ENCODE data around the gene MBD6.

Gene MBD6

DNA sequence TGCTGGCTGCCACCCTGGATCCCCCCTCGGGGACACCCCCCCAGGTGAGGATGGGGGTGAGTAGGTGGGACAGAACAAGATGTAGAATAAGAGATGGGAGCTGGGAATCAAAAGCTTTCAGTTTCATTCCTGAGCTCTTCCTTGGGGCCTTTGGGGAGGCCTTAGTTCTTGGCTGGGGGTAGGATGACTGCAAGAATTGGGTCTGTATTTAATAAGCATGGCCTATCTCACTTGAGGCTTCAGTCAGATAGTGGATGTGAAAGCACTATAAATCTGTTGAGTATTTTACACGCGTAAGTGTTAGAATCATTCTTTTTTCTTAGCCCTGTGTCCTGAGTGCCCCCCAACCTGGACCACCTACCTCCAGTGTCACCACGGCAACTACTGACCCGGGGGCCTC, 4.6 kb downstream of the MBD6 start:
- H3K27me3 ChIP-seq (ENCODE audit: insufficient read depth, poor library complexity, severe bottlenecking): no peaks in the 10 kb centered on the region
- no peak for DNase-seq (ENCODE audit: low read depth in 1 of 2, low spot score in 1 of 2)
- TF ChIP-seq, protein P1, sequence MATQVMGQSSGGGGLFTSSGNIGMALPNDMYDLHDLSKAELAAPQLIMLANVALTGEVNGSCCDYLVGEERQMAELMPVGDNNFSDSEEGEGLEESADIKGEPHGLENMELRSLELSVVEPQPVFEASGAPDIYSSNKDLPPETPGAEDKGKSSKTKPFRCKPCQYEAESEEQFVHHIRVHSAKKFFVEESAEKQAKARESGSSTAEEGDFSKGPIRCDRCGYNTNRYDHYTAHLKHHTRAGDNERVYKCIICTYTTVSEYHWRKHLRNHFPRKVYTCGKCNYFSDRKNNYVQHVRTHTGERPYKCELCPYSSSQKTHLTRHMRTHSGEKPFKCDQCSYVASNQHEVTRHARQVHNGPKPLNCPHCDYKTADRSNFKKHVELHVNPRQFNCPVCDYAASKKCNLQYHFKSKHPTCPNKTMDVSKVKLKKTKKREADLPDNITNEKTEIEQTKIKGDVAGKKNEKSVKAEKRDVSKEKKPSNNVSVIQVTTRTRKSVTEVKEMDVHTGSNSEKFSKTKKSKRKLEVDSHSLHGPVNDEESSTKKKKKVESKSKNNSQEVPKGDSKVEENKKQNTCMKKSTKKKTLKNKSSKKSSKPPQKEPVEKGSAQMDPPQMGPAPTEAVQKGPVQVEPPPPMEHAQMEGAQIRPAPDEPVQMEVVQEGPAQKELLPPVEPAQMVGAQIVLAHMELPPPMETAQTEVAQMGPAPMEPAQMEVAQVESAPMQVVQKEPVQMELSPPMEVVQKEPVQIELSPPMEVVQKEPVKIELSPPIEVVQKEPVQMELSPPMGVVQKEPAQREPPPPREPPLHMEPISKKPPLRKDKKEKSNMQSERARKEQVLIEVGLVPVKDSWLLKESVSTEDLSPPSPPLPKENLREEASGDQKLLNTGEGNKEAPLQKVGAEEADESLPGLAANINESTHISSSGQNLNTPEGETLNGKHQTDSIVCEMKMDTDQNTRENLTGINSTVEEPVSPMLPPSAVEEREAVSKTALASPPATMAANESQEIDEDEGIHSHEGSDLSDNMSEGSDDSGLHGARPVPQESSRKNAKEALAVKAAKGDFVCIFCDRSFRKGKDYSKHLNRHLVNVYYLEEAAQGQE (IDR thresholded peaks at IDR 0.05; ENCODE audit: insufficient replicate concordance, low read depth): no peak
- no peak for TF ChIP-seq POLR2AphosphoS5 (IDR thresholded peaks at IDR 0.05; ENCODE audit: low read depth)
- TF ChIP-seq, protein P2, sequence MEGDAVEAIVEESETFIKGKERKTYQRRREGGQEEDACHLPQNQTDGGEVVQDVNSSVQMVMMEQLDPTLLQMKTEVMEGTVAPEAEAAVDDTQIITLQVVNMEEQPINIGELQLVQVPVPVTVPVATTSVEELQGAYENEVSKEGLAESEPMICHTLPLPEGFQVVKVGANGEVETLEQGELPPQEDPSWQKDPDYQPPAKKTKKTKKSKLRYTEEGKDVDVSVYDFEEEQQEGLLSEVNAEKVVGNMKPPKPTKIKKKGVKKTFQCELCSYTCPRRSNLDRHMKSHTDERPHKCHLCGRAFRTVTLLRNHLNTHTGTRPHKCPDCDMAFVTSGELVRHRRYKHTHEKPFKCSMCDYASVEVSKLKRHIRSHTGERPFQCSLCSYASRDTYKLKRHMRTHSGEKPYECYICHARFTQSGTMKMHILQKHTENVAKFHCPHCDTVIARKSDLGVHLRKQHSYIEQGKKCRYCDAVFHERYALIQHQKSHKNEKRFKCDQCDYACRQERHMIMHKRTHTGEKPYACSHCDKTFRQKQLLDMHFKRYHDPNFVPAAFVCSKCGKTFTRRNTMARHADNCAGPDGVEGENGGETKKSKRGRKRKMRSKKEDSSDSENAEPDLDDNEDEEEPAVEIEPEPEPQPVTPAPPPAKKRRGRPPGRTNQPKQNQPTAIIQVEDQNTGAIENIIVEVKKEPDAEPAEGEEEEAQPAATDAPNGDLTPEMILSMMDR (IDR thresholded peaks at IDR 0.05; ENCODE audit: insufficient read depth, low read length): no peak
- TF ChIP-seq GABPA (IDR thresholded peaks at IDR 0.05; ENCODE audit: low read depth): no peak
- TF ChIP-seq SPI1 (IDR thresholded peaks at IDR 0.05; ENCODE audit: borderline replicate concordance, low read depth): no peak
- H3K4me3 ChIP-seq (replicated peaks; ENCODE audit: insufficient read depth, low read length): no peak overlapping the region
- H3K27ac ChIP-seq (replicated peaks): no peak overlapping the region

DNA sequence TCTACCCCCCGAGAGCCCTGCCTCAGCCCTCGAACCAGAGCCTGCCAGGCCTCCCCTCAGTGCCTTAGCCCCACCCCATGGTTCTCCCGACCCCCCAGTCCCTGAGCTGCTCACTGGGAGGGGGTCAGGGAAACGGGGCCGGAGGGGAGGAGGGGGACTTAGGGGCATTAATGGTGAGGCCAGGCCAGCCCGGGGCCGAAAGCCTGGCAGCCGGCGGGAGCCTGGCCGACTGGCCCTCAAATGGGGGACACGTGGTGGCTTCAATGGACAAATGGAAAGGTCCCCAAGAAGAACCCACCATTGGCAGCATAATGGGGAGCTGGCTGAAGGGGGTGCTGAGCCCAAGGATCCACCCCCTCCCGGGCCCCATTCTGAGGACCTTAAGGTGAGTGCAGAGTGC, 5.6 kb downstream of the MBD6 start:
- H3K27me3 ChIP-seq (ENCODE audit: insufficient read depth, poor library complexity, severe bottlenecking): no peaks in the 10 kb centered on the region
- TF ChIP-seq GABPA (IDR thresholded peaks at IDR 0.05; ENCODE audit: low read depth) (no peak), POLR2AphosphoS5 (IDR thresholded peaks at IDR 0.05; ENCODE audit: low read depth) (no peak), SPI1 (IDR thresholded peaks at IDR 0.05; ENCODE audit: borderline replicate concordance, low read depth) (no peak)
- TF ChIP-seq, protein P1 (IDR thresholded peaks at IDR 0.05; ENCODE audit: insufficient replicate concordance, low read depth): no peak
- TF ChIP-seq, protein P2 (IDR thresholded peaks at IDR 0.05; ENCODE audit: insufficient read depth, low read length): no peak
- no peak overlapping the region for H3K27ac ChIP-seq (replicated peaks)
- DNase-seq (ENCODE audit: low read depth in 1 of 2, low spot score in 1 of 2): no peak
- no peak overlapping the region for H3K4me3 ChIP-seq (replicated peaks; ENCODE audit: insufficient read depth, low read length)

DNA sequence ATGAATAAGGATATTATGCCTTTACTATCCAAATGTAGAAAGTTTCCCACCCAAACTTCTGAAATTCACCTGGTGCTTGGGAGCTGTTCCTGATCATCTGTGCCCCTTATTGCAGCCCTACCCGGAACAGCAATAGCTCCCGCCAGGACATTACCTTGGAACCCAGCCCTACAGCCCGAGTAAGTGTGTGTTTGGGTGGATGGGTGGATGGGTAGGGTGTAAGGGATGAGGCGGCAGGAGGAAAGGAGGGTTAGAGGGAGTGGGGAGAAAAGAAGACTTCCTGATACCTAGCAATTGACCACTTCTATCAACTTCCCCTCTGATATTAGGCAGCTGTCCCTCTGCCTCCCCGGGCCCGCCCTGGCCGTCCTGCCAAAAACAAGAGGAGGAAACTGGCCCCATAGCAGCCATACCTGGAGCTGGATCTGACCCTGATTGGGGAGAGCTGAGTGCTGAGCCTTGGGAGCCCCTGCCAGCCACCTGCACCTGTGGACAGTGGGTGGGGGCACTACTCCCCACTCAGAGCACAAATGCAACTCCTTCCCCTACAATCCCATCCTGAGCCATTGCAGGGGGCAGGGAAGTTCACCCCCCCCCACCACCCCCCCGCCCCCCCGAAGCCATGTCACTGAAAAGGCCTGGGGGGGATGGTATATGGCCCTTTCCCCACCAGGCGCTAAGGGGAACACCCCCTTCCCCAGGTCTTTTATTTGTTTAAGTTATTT, 6.4 kb downstream of the MBD6 start:
- DNase-seq (ENCODE audit: low read depth in 1 of 2, low spot score in 1 of 2): no peak
- Histone ChIP-seq H3K4me3 (replicated peaks; ENCODE audit: insufficient read depth, low read length) (no peak overlapping the region), H3K27me3 (ENCODE audit: insufficient read depth, poor library complexity, severe bottlenecking) (no peaks in the 10 kb centered on the region), H3K27ac (replicated peaks) (no peak overlapping the region)
- TF ChIP-seq, protein P2 (IDR thresholded peaks at IDR 0.05; ENCODE audit: insufficient read depth, low read length): no peak
- TF ChIP-seq SPI1 (IDR thresholded peaks at IDR 0.05; ENCODE audit: borderline replicate concordance, low read depth) (no peak), GABPA (IDR thresholded peaks at IDR 0.05; ENCODE audit: low read depth) (no peak), POLR2AphosphoS5 (IDR thresholded peaks at IDR 0.05; ENCODE audit: low read depth) (no peak)
- TF ChIP-seq, protein P1 (IDR thresholded peaks at IDR 0.05; ENCODE audit: insufficient replicate concordance, low read depth): no peak

All from HL-60 (cell line).